ENCODE data around the gene HDAC2. TPM values are rescaled to one million over a fixed set of nuclear protein-coding genes. Genes with fewer than 3 reads are reported as not detected.
A peak's percentile ranks its signal among the peaks of the same experiment; 100 is the strongest.

HDAC2 gene
- total RNA-seq, 3 donors from 2014 or later (not counting 1 experiment from before 2014, with no cell fraction given): 55.1 to 74.5 (median 60.8) TPM

- H3K4me3 ChIP-seq (ENCODE audit: low read length): no peak overlapping the region
- H3K27ac ChIP-seq (ENCODE audit: low read length): no peak overlapping the region
- no peaks in the 10 kb centered on the region for H3K9me3 Mint-ChIP-seq
- no peaks in the 10 kb centered on the region for H3K36me3 Mint-ChIP-seq
- no peaks in the 10 kb centered on the region for H3K9me3 ChIP-seq (ENCODE audit: control insufficient read depth, insufficient read depth, low read length)
- ATAC-seq (no peak), DNase-seq (no peak)
- H3K27me3 Mint-ChIP-seq (ENCODE audit: low read depth in 2 of 2): peaks cover 0 to 4% of the 10 kb centered on the region in 2 donors
- WGBS (ENCODE audit: insufficient coverage): 87% methylated on average over 2 of the region's 2 CpGs
- no peaks in the 10 kb centered on the region for H3K36me3 ChIP-seq (ENCODE audit: control insufficient read depth, insufficient read depth, low read length)
- no peak for TF ChIP-seq CTCF (IDR thresholded peaks at IDR 0.05)
- H3K4me1 Mint-ChIP-seq: no peaks in the 10 kb centered on the region
- peaks cover 3% of the 10 kb centered on the region for H3K4me1 ChIP-seq (ENCODE audit: control insufficient read depth, insufficient read depth, low read length)
- no peaks in the 10 kb centered on the region for H3K27me3 ChIP-seq (ENCODE audit: control insufficient read depth, insufficient read depth, low read length)
- intact Hi-C loops (cut with micrococcal nuclease): no loop called here
- no peak overlapping the region for H3K4me3 Mint-ChIP-seq
- H3K27ac Mint-ChIP-seq: no peak overlapping the region
Observed at GRCh38 chr6:113982055-113982550, 11.2 kb upstream of the HDAC2 start.

GRCh38 chr6:113980937-113981554, 10.1 kb upstream of the HDAC2 start:
- Histone ChIP-seq H3K4me3 (ENCODE audit: low read length) (no peak overlapping the region), H3K27ac (ENCODE audit: low read length) (no peak overlapping the region), H3K27me3 (ENCODE audit: control insufficient read depth, insufficient read depth, low read length) (no peaks in the 10 kb centered on the region), H3K4me1 (ENCODE audit: control insufficient read depth, insufficient read depth, low read length) (peaks cover 3% of the 10 kb centered on the region), H3K9me3 (ENCODE audit: control insufficient read depth, insufficient read depth, low read length) (no peaks in the 10 kb centered on the region), H3K36me3 (ENCODE audit: control insufficient read depth, insufficient read depth, low read length) (no peaks in the 10 kb centered on the region)
- peak in 1 of 2 donors; percentile 35 for DNase-seq
- H3K9me3 Mint-ChIP-seq: no peaks in the 10 kb centered on the region
- H3K27me3 Mint-ChIP-seq (ENCODE audit: low read depth in 2 of 2): peaks cover 0 to 7% of the 10 kb centered on the region in 2 donors
- no peaks in the 10 kb centered on the region for H3K4me1 Mint-ChIP-seq
- no peaks in the 10 kb centered on the region for H3K36me3 Mint-ChIP-seq
- 89% methylated on average over 2 of the region's 4 CpGs for WGBS (ENCODE audit: insufficient coverage)
- intact Hi-C loops (cut with micrococcal nuclease): no loop called here
- no peak overlapping the region for H3K27ac Mint-ChIP-seq
- ATAC-seq: peak in 2 of 3 donors; percentile 53
- TF ChIP-seq CTCF (IDR thresholded peaks at IDR 0.05): peak; percentile 44
- no peak overlapping the region for H3K4me3 Mint-ChIP-seq

- Histone ChIP-seq H3K9me3 (ENCODE audit: control insufficient read depth, insufficient read depth, low read length) (no peaks in the 10 kb centered on the region), H3K27me3 (ENCODE audit: control insufficient read depth, insufficient read depth, low read length) (no peaks in the 10 kb centered on the region), H3K4me1 (ENCODE audit: control insufficient read depth, insufficient read depth, low read length) (peaks cover 3% of the 10 kb centered on the region), H3K4me3 (ENCODE audit: low read length) (no peak overlapping the region), H3K27ac (ENCODE audit: low read length) (no peak overlapping the region), H3K36me3 (ENCODE audit: control insufficient read depth, insufficient read depth, low read length) (no peaks in the 10 kb centered on the region)
- Mint-ChIP-seq H3K9me3 (no peaks in the 10 kb centered on the region), H3K36me3 (no peaks in the 10 kb centered on the region), H3K27me3 (ENCODE audit: low read depth in 2 of 2) (peaks cover 0 to 7% of the 10 kb centered on the region in 2 donors), H3K27ac (no peak overlapping the region), H3K4me3 (no peak overlapping the region), H3K4me1 (no peaks in the 10 kb centered on the region)
- DNase-seq (no peak), ATAC-seq (no peak)
- 20% methylated on average over 1 of the region's 1 CpG for WGBS (ENCODE audit: insufficient coverage)
- intact Hi-C loops (cut with micrococcal nuclease): no loop called here
- TF ChIP-seq CTCF (IDR thresholded peaks at IDR 0.05): no peak
Observed at GRCh38 chr6:113979937-113980336, 9.0 kb upstream of the HDAC2 start.
